Smooth muscle cell (in vitro differentiated cells): Measurements from ENCODE around the gene AURKAIP1. TPM values are rescaled to one million over a fixed set of nuclear protein-coding genes. Genes with fewer than 3 reads are reported as not detected.
"Not testable (repeated sequence)": the region's sequence is repeated elsewhere in the genome, so short reads cannot be mapped to it uniquely, and the experiment has no call there.

Experiments used
- DNase-seq: peaks from one replicate; lab custom pipeline; 2025; ENCODE audit not compliant: unreplicated experiment; lab: John Stamatoyannopoulos, UW
- H2AFZ ChIP-seq: fragments of 200-600 bp; sonication (generic); 2 replicates; pipeline ENCODE4 v1.6.0; 2016; ENCODE audit warnings: antibody characterized with exemption, low read depth, mild to moderate bottlenecking
- H3F3A ChIP-seq: fragments of 200-600 bp; sonication (generic); 2 replicates; pipeline ENCODE4 v1.6.0; 2017; ENCODE audit warnings: antibody characterized with exemption, low read depth
- H3K27ac ChIP-seq: fragments of 200-600 bp; sonication (generic); 2 replicates; pipeline ENCODE4 v1.5.1; 2016; ENCODE audit warnings: low read depth, mild to moderate bottlenecking
- H3K27me3 ChIP-seq: fragments of 200-600 bp; sonication (generic); 2 replicates; pipeline ENCODE4 v1.6.1; 2016; ENCODE audit warnings: low read depth, mild to moderate bottlenecking
- H3K36me3 ChIP-seq: fragments of 200-600 bp; sonication (generic); 2 replicates; pipeline ENCODE4 v1.5.1; 2016; ENCODE audit warnings: low read depth
- H3K4me1 ChIP-seq: fragments of 200-600 bp; sonication (generic); 2 replicates; pipeline ENCODE4 v1.5.1; 2016; ENCODE audit warnings: low read depth
- H3K4me2 ChIP-seq: fragments of 200-600 bp; sonication (generic); 2 replicates; pipeline ENCODE4 v1.6.0; 2016; ENCODE audit warnings: mild to moderate bottlenecking
- H3K4me3 ChIP-seq: fragments of 200-600 bp; sonication (generic); 2 replicates; pipeline ENCODE4 v1.5.1; 2016; ENCODE audit warnings: mild to moderate bottlenecking
- H3K79me2 ChIP-seq: fragments of 200-600 bp; sonication (generic); 2 replicates; pipeline ENCODE4 v1.6.0; 2016; ENCODE audit warnings: low read depth, mild to moderate bottlenecking
- H3K9ac ChIP-seq: fragments of 200-600 bp; sonication (generic); 2 replicates; pipeline ENCODE4 v1.6.0; 2016; ENCODE audit warnings: low read depth
- H3K9me3 ChIP-seq: fragments of 200-600 bp; sonication (generic); replicated peaks from 2 replicates; pipeline ENCODE4 v1.5.1; 2016; ENCODE audit warnings: low read depth
- H4K20me1 ChIP-seq: fragments of 200-600 bp; sonication (generic); 2 replicates; pipeline ENCODE4 v1.6.0; 2016; ENCODE audit warnings: low read depth
- CTCF ChIP-seq: fragments of 200-600 bp; sonication (generic); IDR thresholded peaks from 2 replicates; pipeline ENCODE4 v1.5.1; 2017; ENCODE audit warnings: borderline replicate concordance, mild to moderate bottlenecking, antibody characterized with exemption; ENCODE audit not compliant: insufficient read depth, poor library complexity, severe bottlenecking
- WGBS: methylation state at CpG from one replicate; pipeline ENCODE4 v1.1.7; 2016; ENCODE audit warnings: low lambda C conversion rate; 5-methylcytosine and 5-hydroxymethylcytosine counted together
- polyA plus RNA-seq: library from polyadenylated mRNA; unstranded; fragments of >200 nt; fragmentation: Nextera tagmentation; extraction: Ambion mirVana; gene quantifications from 2 replicates; pipeline ENCODE4 v1.2.1, GENCODE V29; 2016
- total RNA-seq: library from RNA; depleted of rRNA; stranded (reverse); fragments of >200 nt; gene quantifications from 2 replicates; pipeline ENCODE4 v1.2.3, GENCODE V29; 2014

AURKAIP1 gene
- total and polyA plus RNA-seq, 2 experiments from 2014 or later = 60.1 to 214 TPM

GRCh38 chr1:1387098-1388077, 12.4 kb upstream of the AURKAIP1 start:
- Histone ChIP-seq H3K9me3 (no peaks in the 10 kb centered on the region), H4K20me1 (peaks cover 11% of the 10 kb centered on the region), H2AFZ (no peak overlapping the region), H3K4me3 (no peak overlapping the region), H3F3A (no peaks in the 10 kb centered on the region), H3K36me3 (peaks cover 25% of the 10 kb centered on the region), H3K9ac (no peak overlapping the region), H3K27ac (no peak overlapping the region), H3K4me2 (no peak overlapping the region), H3K27me3 (no peaks in the 10 kb centered on the region), H3K79me2 (peaks cover 12% of the 10 kb centered on the region), H3K4me1 (no peaks in the 10 kb centered on the region)
- no peak for TF ChIP-seq CTCF
- 96% methylated on average over 50 of the region's 50 CpGs for WGBS
- no peak for DNase-seq

DNA sequence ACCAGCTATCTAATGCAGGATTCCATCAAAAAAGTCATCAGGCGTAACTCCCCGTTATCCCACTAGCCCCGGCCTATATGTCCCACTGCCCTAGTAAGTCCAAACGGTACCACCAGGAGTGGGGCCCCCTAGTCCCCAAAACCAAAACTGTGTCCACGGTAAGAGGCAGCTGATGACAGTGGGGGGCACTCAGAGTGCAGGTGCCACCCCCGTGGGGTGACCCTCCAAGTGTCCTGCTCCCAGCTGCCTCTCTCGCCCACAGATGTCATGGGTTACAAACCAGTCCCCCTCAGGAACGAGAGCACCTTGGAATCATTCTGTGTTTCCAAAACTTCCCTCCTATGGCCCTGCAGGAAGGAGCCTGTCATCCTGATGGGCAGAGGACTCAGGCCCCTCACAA, 10.9 kb upstream of the AURKAIP1 start:
- Histone ChIP-seq H3K9ac (no peak overlapping the region), H3K4me1 (no peaks in the 10 kb centered on the region), H4K20me1 (peaks cover 5% of the 10 kb centered on the region), H3K9me3 (no peaks in the 10 kb centered on the region), H2AFZ (no peak overlapping the region), H3F3A (no peaks in the 10 kb centered on the region), H3K79me2 (peaks cover 7% of the 10 kb centered on the region), H3K4me2 (no peak overlapping the region), H3K36me3 (peaks cover 11% of the 10 kb centered on the region), H3K27me3 (no peaks in the 10 kb centered on the region), H3K4me3 (no peak overlapping the region), H3K27ac (no peak overlapping the region)
- 98% methylated on average over 8 of the region's 8 CpGs for WGBS
- TF ChIP-seq CTCF = no peak
- DNase-seq = no peak

DNA sequence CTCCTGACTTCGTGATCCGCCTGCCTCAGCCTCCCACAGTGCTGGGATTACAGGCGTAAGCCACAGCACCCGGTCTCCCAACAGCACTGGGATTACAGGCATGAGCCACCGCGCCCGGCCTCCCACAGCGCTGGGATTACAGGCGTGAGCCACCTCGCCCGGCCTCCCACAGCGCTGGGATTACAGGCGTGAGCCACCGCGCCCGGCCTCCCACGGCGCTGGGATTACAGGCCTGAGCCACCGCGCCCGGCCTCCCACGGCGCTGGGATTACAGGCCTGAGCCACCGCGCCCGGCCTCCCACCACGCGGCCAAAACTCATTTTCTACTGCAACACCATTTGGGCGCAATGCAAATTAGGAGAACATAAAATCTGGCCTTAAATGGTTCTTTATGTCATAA, 10.3 kb upstream of the AURKAIP1 start:
- H3F3A ChIP-seq, H3K9ac ChIP-seq, H3K4me3 ChIP-seq, H3K4me2 ChIP-seq, H3K4me1 ChIP-seq, H3K79me2 ChIP-seq, H3K9me3 ChIP-seq, DNase-seq, H3K27ac ChIP-seq, H4K20me1 ChIP-seq, H3K36me3 ChIP-seq, H2AFZ ChIP-seq, H3K27me3 ChIP-seq: not testable (repeated sequence)
- 95% methylated on average over 29 of the region's 29 CpGs for WGBS

- Histone ChIP-seq H3K27ac (no peak overlapping the region), H3K4me3 (no peak overlapping the region), H3K27me3 (no peaks in the 10 kb centered on the region), H2AFZ (no peak overlapping the region), H4K20me1 (no peaks in the 10 kb centered on the region), H3K36me3 (no peaks in the 10 kb centered on the region), H3K4me2 (no peak overlapping the region), H3K79me2 (peaks cover 7% of the 10 kb centered on the region), H3K9me3 (no peaks in the 10 kb centered on the region), H3K9ac (no peak overlapping the region), H3F3A (peaks cover 8% of the 10 kb centered on the region), H3K4me1 (no peaks in the 10 kb centered on the region)
- 84% methylated on average over 8 of the region's 8 CpGs for WGBS
- DNase-seq = no peak
- no peak for TF ChIP-seq CTCF
Observed at GRCh38 chr1:1381294-1381693, 6.3 kb upstream of the AURKAIP1 start.
